Measurements from ENCODE around the gene AK5.

AK5 gene

GRCh38 chr1:77250126-77250525 lies 31.7 kb upstream of the AK5 start:
- TF ChIP-seq MYC (IDR thresholded peaks at IDR 0.05; ENCODE audit: low read depth, low read length) (no peak), MAX (IDR thresholded peaks at IDR 0.05; ENCODE audit: low read depth, low read length) (no peak), POLR2A (IDR thresholded peaks at IDR 0.05; ENCODE audit: extremely low read depth, insufficient read length) (no peak), CTCF (IDR thresholded peaks at IDR 0.05; ENCODE audit: low read depth, low read length) (no peak)
- no peak for DNase-seq (ENCODE audit: low read depth)
- no peak overlapping the region for H3K4me3 ChIP-seq (ENCODE audit: low read depth, low read length)

- TF ChIP-seq MAX (IDR thresholded peaks at IDR 0.05; ENCODE audit: low read depth, low read length) (no peak), MYC (IDR thresholded peaks at IDR 0.05; ENCODE audit: low read depth, low read length) (no peak), CTCF (IDR thresholded peaks at IDR 0.05; ENCODE audit: low read depth, low read length) (no peak), POLR2A (IDR thresholded peaks at IDR 0.05; ENCODE audit: extremely low read depth, insufficient read length) (no peak)
- H3K4me3 ChIP-seq (ENCODE audit: low read depth, low read length), result no peak overlapping the region
- no peak for DNase-seq (ENCODE audit: low read depth)
These were observed 28.6 kb upstream of the AK5 start for GRCh38 chr1:77253211-77253610.

- H3K4me3 ChIP-seq (ENCODE audit: low read depth, low read length), result no peak overlapping the region
- DNase-seq (ENCODE audit: low read depth), result no peak
- TF ChIP-seq MYC (IDR thresholded peaks at IDR 0.05; ENCODE audit: low read depth, low read length) (no peak), MAX (IDR thresholded peaks at IDR 0.05; ENCODE audit: low read depth, low read length) (no peak), CTCF (IDR thresholded peaks at IDR 0.05; ENCODE audit: low read depth, low read length) (no peak), POLR2A (IDR thresholded peaks at IDR 0.05; ENCODE audit: extremely low read depth, insufficient read length) (no peak)
These were observed 18.1 kb upstream of the AK5 start for GRCh38 chr1:77263708-77264107.

- TF ChIP-seq POLR2A (IDR thresholded peaks at IDR 0.05; ENCODE audit: extremely low read depth, insufficient read length), result no peak
- TF ChIP-seq MYC (IDR thresholded peaks at IDR 0.05; ENCODE audit: low read depth, low read length), result no peak
- TF ChIP-seq MAX (IDR thresholded peaks at IDR 0.05; ENCODE audit: low read depth, low read length), result no peak
- no peak for TF ChIP-seq CTCF (IDR thresholded peaks at IDR 0.05; ENCODE audit: low read depth, low read length)
- no peak for DNase-seq (ENCODE audit: low read depth)
- no peak overlapping the region for H3K4me3 ChIP-seq (ENCODE audit: low read depth, low read length)
These were observed 16.6 kb upstream of the AK5 start for GRCh38 chr1:77265180-77265579.

GRCh38 chr1:77267035-77267434 lies 14.8 kb upstream of the AK5 start:
- H3K4me3 ChIP-seq (ENCODE audit: low read depth, low read length), result no peak overlapping the region
- DNase-seq (ENCODE audit: low read depth), result no peak
- TF ChIP-seq MAX (IDR thresholded peaks at IDR 0.05; ENCODE audit: low read depth, low read length), result no peak
- TF ChIP-seq POLR2A (IDR thresholded peaks at IDR 0.05; ENCODE audit: extremely low read depth, insufficient read length), result no peak
- no peak for TF ChIP-seq CTCF (IDR thresholded peaks at IDR 0.05; ENCODE audit: low read depth, low read length)
- TF ChIP-seq MYC (IDR thresholded peaks at IDR 0.05; ENCODE audit: low read depth, low read length), result no peak

Data from NB4 (cell line).